ENCODE results near the gene ACOXL. TPM values are rescaled to one million over a fixed set of nuclear protein-coding genes. Genes with fewer than 3 reads are reported as not detected.

The ACOXL gene
- total and polyA plus RNA-seq, 2 of the 8 experiments (the other 6 are each of a cell fraction or from before 2014, with no cell fraction given): 11.4 to 20.6 TPM

- no peak for TF ChIP-seq SAP30 (IDR thresholded peaks at IDR 0.05; ENCODE audit: insufficient read depth, insufficient replicate concordance, low read length)
- TF ChIP-seq JUND (IDR thresholded peaks at IDR 0.05; ENCODE audit: low read length): no peak
- no peak for TF ChIP-seq SIRT6 (IDR thresholded peaks at IDR 0.05; ENCODE audit: low read length)
- no peak for TF ChIP-seq CTBP2 (IDR thresholded peaks at IDR 0.05; ENCODE audit: borderline replicate concordance, insufficient read depth, insufficient read length, low read length)
- no peak for TF ChIP-seq KDM4A (IDR thresholded peaks at IDR 0.05; ENCODE audit: low read depth, low read length, severe bottlenecking)
- TF ChIP-seq POLR2A (IDR thresholded peaks at IDR 0.05; ENCODE audit: control extremely low read depth in 1 of 2, low read depth in 2 of 2, low read length in 2 of 2): no peak
These were observed 272.9 kb downstream of the ACOXL start (continued) for GRCh38 chr2:111005307-111005706.
